HCT116 (cell line): ENCODE data around the gene CAVIN1. TPM values are rescaled to one million over a fixed set of nuclear protein-coding genes. Genes with fewer than 3 reads are reported as not detected.
"Not testable (repeated sequence)": the region's sequence is repeated elsewhere in the genome, so short reads cannot be mapped to it uniquely, and the experiment has no call there.

ENCODE experiments used
- ATAC-seq: fragments of 200-7000 bp; cut with Tn5 transposase; 2 replicates; pipeline ENCODE4 v1.9.1; 2020; ENCODE audit warnings: mild to moderate bottlenecking, moderate library complexity
- BruUV-seq: library from RNA; stranded (reverse); fragments of 400-500 nt; replicated peaks from 2 replicates; lab custom pipeline; 2021; lab: Mats Ljungman, UMichigan
- CTCF ChIA-PET: fragments of 300-600 bp; sonication (Branson Sonifier 250); formaldehyde crosslinking; loops from one replicate; lab custom pipeline; 2021; ENCODE audit warnings: antibody characterized with exemption; lab: Charles Lee
- POLR2A ChIA-PET: fragments of 300-600, 350-600 bp; sonication (Branson Sonifier 250); formaldehyde crosslinking; loops from one replicate; lab custom pipeline; 2021; ENCODE audit warnings: antibody characterized with exemption; lab: Charles Lee
- RAD21 ChIA-PET, 2 experiments: fragments of 300-600 bp; sonication (Branson Sonifier 250); formaldehyde crosslinking; loops; one replicate each; lab custom pipeline; 2023; ENCODE audit warnings: low total read pairs in 2 of 2; ENCODE audit not compliant: uncharacterized antibody in 2 of 2, unreplicated experiment in 2 of 2, low non-redundant PET in 1 of 2; lab: Charles Lee
- DNase-seq: peaks from one replicate; pipeline ENCODE4 v3.0.0-alpha.2; 2010; ENCODE audit warnings: low read depth, low spot score
- H2AFZ ChIP-seq: fragments of 200-600 bp; shearing (Covaris generic), sonication (generic); 2 replicates; pipeline ENCODE4 v1.6.1; 2017; ENCODE audit warnings: low read depth, mixed run types, mixed read lengths, antibody characterized with exemption, low read length; ENCODE audit not compliant: poor library complexity, severe bottlenecking
- H3K27ac ChIP-seq: 2 replicates; pipeline ENCODE4 v1.5.1; 2012; ENCODE audit warnings: low read depth, low read length
- H3K27me3 ChIP-seq: fragments of 200-600 bp; sonication (generic); 2 replicates; pipeline ENCODE4 v1.6.1; 2016; ENCODE audit warnings: mixed run types, low read length, mixed read lengths; ENCODE audit not compliant: insufficient read depth
- H3K36me3 ChIP-seq, 2 experiments: fragments of 200-500 bp in 1 of 2; fragments of 200-600 bp in 1 of 2; sonication (Bioruptor generic) in 1 of 2; sonication (generic) in 1 of 2; 2 replicates each; pipeline versions ENCODE4 v1.5.1 to v1.6.1; 2014 to 2016; ENCODE audit warnings: low read length in 2 of 2, inconsistent platforms in 1 of 2, mixed read lengths in 1 of 2, mixed run types in 1 of 2; ENCODE audit not compliant: insufficient read depth in 2 of 2, control insufficient read depth in 1 of 2
- H3K4me1 ChIP-seq, 2 experiments: fragments of 200-600 bp in 1 of 2; sonication (generic) in 1 of 2; 2 replicates each; pipeline versions ENCODE4 v1.5.1 to v1.6.1; 2012 to 2017; ENCODE audit warnings: low read length in 2 of 2, inconsistent platforms in 1 of 2, mild to moderate bottlenecking in 1 of 2, mixed read lengths in 1 of 2, mixed run types in 1 of 2, moderate library complexity in 1 of 2; ENCODE audit not compliant: insufficient read depth in 2 of 2, control insufficient read depth in 1 of 2
- H3K4me2 ChIP-seq: fragments of 200-600 bp; sonication (generic); 2 replicates; pipeline ENCODE4 v1.6.1; 2017; ENCODE audit warnings: mixed run types, low read length, mixed read lengths
- H3K4me3 ChIP-seq, 2 experiments: fragments of 200-600 bp in 1 of 2; sonication (generic) in 1 of 2; replicated peaks in 1 of 2; 2 replicates each; pipeline ENCODE4 v1.5.1; 2011 to 2016; ENCODE audit warnings: low read length in 2 of 2, control low read depth in 1 of 2, low read depth in 1 of 2, mild to moderate bottlenecking in 1 of 2, mixed read lengths in 1 of 2, mixed run types in 1 of 2
- H3K79me2 ChIP-seq: fragments of 200-600 bp; sonication (generic); 2 replicates; pipeline ENCODE4 v1.6.1; 2017; ENCODE audit warnings: mild to moderate bottlenecking, mixed run types, low read length, moderate library complexity, mixed read lengths; ENCODE audit not compliant: insufficient read depth
- H3K9ac ChIP-seq: fragments of 200-600 bp; sonication (generic); 2 replicates; pipeline ENCODE4 v1.6.1; 2016; ENCODE audit warnings: low read length, mixed read lengths
- H3K9me2 ChIP-seq: fragments of 200-600 bp; sonication (generic), shearing (Covaris generic); 2 replicates; pipeline ENCODE4 v1.6.1; 2017; ENCODE audit warnings: mixed run types, mild to moderate bottlenecking, moderate library complexity; ENCODE audit not compliant: insufficient read depth
- H3K9me3 ChIP-seq, 2 experiments: fragments of 200-500 bp in 1 of 2; fragments of 200-600 bp in 1 of 2; sonication (Bioruptor generic) in 1 of 2; sonication (generic) in 1 of 2; 2 replicates each; pipeline ENCODE4 v1.6.1; 2014 to 2017; ENCODE audit warnings: low read length in 2 of 2, mixed read lengths in 2 of 2, inconsistent platforms in 1 of 2, low read depth in 1 of 2, mild to moderate bottlenecking in 1 of 2, mixed run types in 1 of 2, moderate library complexity in 1 of 2; ENCODE audit not compliant: control insufficient read depth in 1 of 2, insufficient read depth in 1 of 2
- H4K20me1 ChIP-seq: fragments of 200-600 bp; sonication (generic), shearing (Covaris generic); 2 replicates; pipeline ENCODE4 v1.6.1; 2017; ENCODE audit warnings: mixed run types, mild to moderate bottlenecking, moderate library complexity; ENCODE audit not compliant: insufficient read depth
- JUND ChIP-seq: IDR thresholded peaks from 2 replicates; pipeline ENCODE4 v1.6.1; 2012
- POLR2AphosphoS5 ChIP-seq: IDR thresholded peaks from 2 replicates; pipeline ENCODE4 v1.6.1; 2011; ENCODE audit warnings: mild to moderate bottlenecking, low read depth, low read length, moderate library complexity
- SP1 ChIP-seq: IDR thresholded peaks from 2 replicates; pipeline ENCODE4 v1.6.1; 2012; ENCODE audit warnings: low read depth
- intact Hi-C: fragments of 100-400 bp; cut with micrococcal nuclease; formaldehyde crosslinking; loops from 2 replicates; pipeline ENCODE4 v1.10.0; 2022
- total RNA-seq: library from RNA; stranded (reverse); gene quantifications from one replicate; pipeline ENCODE4 v1.2.1, GENCODE V29; 2021; ENCODE audit not compliant: unreplicated experiment
- TF ChIP-seq, protein P1 (sequence below): IDR thresholded peaks from 2 replicates; pipeline ENCODE4 v1.6.1; 2012

The CAVIN1 gene
- total RNA-seq, 1 experiment from 2014 or later, result 79.7 TPM

DNA sequence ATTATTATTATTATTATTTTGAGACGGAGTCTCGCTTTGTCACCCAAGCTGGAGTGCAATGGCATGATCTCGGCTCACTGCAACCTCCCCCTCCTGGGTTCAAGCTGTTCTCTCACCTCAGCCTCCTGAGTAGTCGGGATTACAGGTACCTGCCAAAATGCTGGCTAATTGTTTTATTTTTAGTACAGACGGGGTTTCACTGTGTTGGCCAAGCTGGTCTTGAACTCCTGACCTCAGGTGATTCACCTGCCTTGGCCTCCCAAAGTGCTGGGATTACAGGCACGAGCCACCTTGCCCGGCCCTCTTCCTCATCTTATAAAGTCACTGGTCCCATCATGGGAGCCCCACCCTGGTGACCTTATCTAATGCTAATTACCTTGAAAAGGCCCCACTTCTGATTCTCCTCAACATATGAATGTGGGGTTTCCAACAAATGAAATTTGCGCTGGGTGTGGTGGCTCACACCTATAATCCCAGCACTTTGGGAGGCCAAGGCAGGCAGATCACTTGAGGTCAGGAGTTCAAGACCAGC lies 22.1 kb downstream of the CAVIN1 start:
- POLR2A ChIA-PET, result not testable (repeated sequence)
- peak; percentile 23; the same call in 1 of the 2 replicates for ATAC-seq

DNA sequence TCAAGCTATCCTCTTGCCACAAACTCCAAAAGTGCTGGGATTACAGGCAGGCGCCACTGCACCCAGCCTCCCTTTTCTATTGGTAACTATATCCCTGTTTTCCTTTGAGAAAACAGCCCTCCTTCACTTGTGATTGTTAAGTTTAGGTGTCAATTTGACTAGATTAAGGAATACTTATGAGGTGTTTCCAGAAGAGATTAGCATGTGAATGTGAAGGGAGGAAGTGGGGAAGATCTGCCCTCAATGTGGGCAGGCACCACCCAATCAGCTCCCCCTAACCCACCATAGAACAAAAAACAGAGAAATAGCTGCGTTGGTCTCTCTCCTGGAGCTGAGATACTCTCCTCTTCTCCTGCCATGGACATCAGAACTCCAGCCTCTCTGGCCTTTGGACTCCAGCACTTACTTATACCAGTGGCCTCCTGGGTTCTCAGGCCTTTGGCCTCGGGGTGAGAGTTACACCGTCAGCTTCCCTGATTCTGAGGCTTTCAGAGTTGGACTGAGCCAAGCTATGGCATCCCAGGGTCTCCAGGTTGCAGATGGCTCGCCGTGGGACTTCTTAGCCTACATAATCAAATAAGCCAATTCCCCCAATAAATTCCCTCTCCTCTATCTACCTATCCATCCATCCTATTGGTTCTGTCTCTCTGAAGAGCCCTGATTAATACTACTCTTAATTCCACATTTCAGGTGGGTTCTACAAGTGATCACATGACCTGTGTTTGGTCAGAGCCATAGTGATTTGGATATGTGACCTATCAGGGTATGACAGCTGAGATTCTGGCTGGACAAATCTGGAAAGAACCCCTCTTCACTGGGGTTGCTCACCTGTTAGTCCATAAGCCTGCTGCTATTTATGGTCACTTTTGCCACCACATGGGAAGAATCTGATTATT lies 22.9 kb downstream of the CAVIN1 start:
- Histone ChIP-seq H3K36me3 (peaks cover 4 to 15% of the 10 kb centered on the region in 2 experiments; a peak in 2 of 4 replicates), H3K27me3 (no peaks in the 10 kb centered on the region), H3K27ac (no peak overlapping the region), H2AFZ (no peak overlapping the region), H3K9me2 (no peaks in the 10 kb centered on the region), H3K4me3 (no peak overlapping the region), H3K4me1 (peaks cover 2 to 32% of the 10 kb centered on the region in 2 experiments), H3K9ac (no peak overlapping the region), H3K79me2 (peaks cover 9% of the 10 kb centered on the region; the same call in 1 of the 2 replicates), H3K9me3 (no peaks in the 10 kb centered on the region), H3K4me2 (peak overlapping the region; percentile 46; the same call in 1 of the 2 replicates), H4K20me1 (no peaks in the 10 kb centered on the region)
- POLR2A ChIA-PET, result interaction anchor here (0.7 kb wide), 1 partner anchor 12 kb away, joined by 3 read pairs; the partner anchor contains the start of gene STAT3
- RAD21 ChIA-PET, result no interaction called here
- intact Hi-C loops, result no loop called here
- no peak for DNase-seq
- TF ChIP-seq SP1, result 0 out of 2 replicates have a peak, but pooled peaks have one; percentile 11
- TF ChIP-seq, protein P1, sequence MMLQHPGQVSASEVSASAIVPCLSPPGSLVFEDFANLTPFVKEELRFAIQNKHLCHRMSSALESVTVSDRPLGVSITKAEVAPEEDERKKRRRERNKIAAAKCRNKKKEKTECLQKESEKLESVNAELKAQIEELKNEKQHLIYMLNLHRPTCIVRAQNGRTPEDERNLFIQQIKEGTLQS, result no peak
- CTCF ChIA-PET, result no interaction called here
- ATAC-seq, result no peak
- no TSS peak for BruUV-seq

More for the DNA sequence above, 22.1 kb downstream of the CAVIN1 start:
- intact Hi-C loops, H3K27ac ChIP-seq, H2AFZ ChIP-seq, H3K9ac ChIP-seq, RAD21 ChIA-PET, BruUV-seq, H3K9me3 ChIP-seq, H3K27me3 ChIP-seq, H3K9me2 ChIP-seq, DNase-seq, CTCF ChIA-PET, H4K20me1 ChIP-seq: not testable (repeated sequence)
- H3K4me1 ChIP-seq, result peaks cover 2 to 32% of the 10 kb centered on the region in 2 experiments
- peaks cover 16% of the 10 kb centered on the region; the same call in 1 of the 2 replicates for H3K79me2 ChIP-seq
- H3K4me2 ChIP-seq, result peak overlapping the region; percentile 46
- peaks cover 4 to 17% of the 10 kb centered on the region in 2 experiments; a peak in 2 of 4 replicates for H3K36me3 ChIP-seq
- TF ChIP-seq JUND (peak; percentile 29; the same call in 1 of the 2 replicates), POLR2AphosphoS5 (0 out of 2 replicates have a peak, but pooled peaks have one; percentile 23)
- TF ChIP-seq, all 23 proteins: peak for 2; not testable (repeated sequence) for 21
- H3K4me3 ChIP-seq, result not testable (repeated sequence)
